SK-N-SH treated with all-trans-retinoic acid at 6 μM for 48 hours (cell line): ENCODE results near the gene BTG1.
A peak's percentile ranks its signal among the peaks of the same experiment; 100 is the strongest.

Experiments
- ATAC-seq: fragments of 200-7000 bp; cut with Tn5 transposase; 3 replicates; pipeline ENCODE4 v1.9.1; 2020; ENCODE audit warnings: mild to moderate bottlenecking, moderate library complexity
- BACH2 ChIP-seq: fragments of 250-450 bp; sonication (Bioruptor Pico); IDR thresholded peaks from 2 replicates; pipeline ENCODE4 v1.9.0; 2021; ENCODE audit warnings: mild to moderate bottlenecking, borderline replicate concordance
- CSDC2 ChIP-seq: fragments of 250-450 bp; sonication (Bioruptor Pico); IDR thresholded peaks from 2 replicates; pipeline ENCODE4 v1.5.0; 2020; ENCODE audit warnings: mild to moderate bottlenecking, moderate library complexity
- GLIS3 ChIP-seq: fragments of 250-450 bp; sonication (Bioruptor Pico); IDR thresholded peaks from 2 replicates; pipeline ENCODE4 v1.5.0; 2020; ENCODE audit warnings: mild to moderate bottlenecking, moderate library complexity
- ISL1 ChIP-seq: fragments of 250-450 bp; sonication (Bioruptor Pico); IDR thresholded peaks from 2 replicates; pipeline ENCODE4 v2.1.2; 2022; ENCODE audit warnings: mild to moderate bottlenecking, moderate library complexity
- OSR1 ChIP-seq: fragments of 250-450 bp; sonication (Bioruptor Pico); IDR thresholded peaks from 2 replicates; pipeline ENCODE4 v1.8.0; 2022; ENCODE audit warnings: moderate library complexity, mild to moderate bottlenecking, inconsistent platforms
- RARB ChIP-seq: fragments of 250-450 bp; sonication (Bioruptor Pico); IDR thresholded peaks from 2 replicates; pipeline ENCODE4 v1.8.0; 2021; ENCODE audit warnings: mild to moderate bottlenecking, moderate library complexity
- SNAI2 ChIP-seq: fragments of 250-450 bp; sonication (Bioruptor Pico); IDR thresholded peaks from 2 replicates; pipeline ENCODE4 v1.5.0; 2020; ENCODE audit warnings: mild to moderate bottlenecking, moderate library complexity
- TCF4 ChIP-seq: fragments of 250-450 bp; sonication (Bioruptor Pico); IDR thresholded peaks from 2 replicates; pipeline ENCODE4 v1.8.0; 2021; ENCODE audit warnings: mild to moderate bottlenecking, moderate library complexity, borderline replicate concordance
- TOX ChIP-seq: fragments of 250-450 bp; sonication (Bioruptor Pico); IDR thresholded peaks from 2 replicates; pipeline ENCODE4 v1.8.0; 2021; ENCODE audit warnings: mild to moderate bottlenecking, moderate library complexity, borderline replicate concordance
- ZC3H10 ChIP-seq: fragments of 250-450 bp; sonication (Bioruptor Pico); IDR thresholded peaks from 2 replicates; pipeline ENCODE4 v1.5.1; 2021; ENCODE audit warnings: mild to moderate bottlenecking, moderate library complexity
- ZNF565 ChIP-seq: fragments of 450-650 bp; formaldehyde crosslinking; conservative IDR thresholded peaks from 2 replicates; pipeline ENCODE4 v1.5.0; 2020; ENCODE audit warnings: low read depth, mild to moderate bottlenecking, moderate library complexity
- ZNF8 ChIP-seq: fragments of 450-650 bp; formaldehyde crosslinking; IDR thresholded peaks from 2 replicates; pipeline ENCODE4 v1.5.0; 2020; ENCODE audit warnings: mild to moderate bottlenecking, moderate library complexity
- TF ChIP-seq, protein P1 (sequence below): fragments of 250-450 bp; sonication (Bioruptor Pico); IDR thresholded peaks from 2 replicates; pipeline ENCODE4 v1.5.1; 2020; ENCODE audit warnings: low read depth, mild to moderate bottlenecking, moderate library complexity
- TF ChIP-seq, protein P2 (sequence below): fragments of 250-450 bp; sonication (Bioruptor Pico); IDR thresholded peaks from 2 replicates; pipeline ENCODE4 v1.5.0; 2020; ENCODE audit warnings: mild to moderate bottlenecking, moderate library complexity
- TF ChIP-seq, protein P3 (sequence below): fragments of 250-450 bp; sonication (Bioruptor Pico); IDR thresholded peaks from 2 replicates; pipeline ENCODE4 v1.8.0; 2020; ENCODE audit warnings: mild to moderate bottlenecking, moderate library complexity, borderline replicate concordance
- TF ChIP-seq, protein P4 (sequence below): fragments of 250-450 bp; sonication (Bioruptor Pico); IDR thresholded peaks from 2 replicates; pipeline ENCODE4 v1.5.1; 2021; ENCODE audit warnings: mild to moderate bottlenecking, moderate library complexity
- TF ChIP-seq, protein P5 (sequence below): fragments of 250-450 bp; sonication (Bioruptor Pico); IDR thresholded peaks from 2 replicates; pipeline ENCODE4 v1.8.0; 2021; ENCODE audit warnings: low read depth, mild to moderate bottlenecking, moderate library complexity, borderline replicate concordance

Gene BTG1, protein sequence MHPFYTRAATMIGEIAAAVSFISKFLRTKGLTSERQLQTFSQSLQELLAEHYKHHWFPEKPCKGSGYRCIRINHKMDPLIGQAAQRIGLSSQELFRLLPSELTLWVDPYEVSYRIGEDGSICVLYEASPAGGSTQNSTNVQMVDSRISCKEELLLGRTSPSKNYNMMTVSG

DNA sequence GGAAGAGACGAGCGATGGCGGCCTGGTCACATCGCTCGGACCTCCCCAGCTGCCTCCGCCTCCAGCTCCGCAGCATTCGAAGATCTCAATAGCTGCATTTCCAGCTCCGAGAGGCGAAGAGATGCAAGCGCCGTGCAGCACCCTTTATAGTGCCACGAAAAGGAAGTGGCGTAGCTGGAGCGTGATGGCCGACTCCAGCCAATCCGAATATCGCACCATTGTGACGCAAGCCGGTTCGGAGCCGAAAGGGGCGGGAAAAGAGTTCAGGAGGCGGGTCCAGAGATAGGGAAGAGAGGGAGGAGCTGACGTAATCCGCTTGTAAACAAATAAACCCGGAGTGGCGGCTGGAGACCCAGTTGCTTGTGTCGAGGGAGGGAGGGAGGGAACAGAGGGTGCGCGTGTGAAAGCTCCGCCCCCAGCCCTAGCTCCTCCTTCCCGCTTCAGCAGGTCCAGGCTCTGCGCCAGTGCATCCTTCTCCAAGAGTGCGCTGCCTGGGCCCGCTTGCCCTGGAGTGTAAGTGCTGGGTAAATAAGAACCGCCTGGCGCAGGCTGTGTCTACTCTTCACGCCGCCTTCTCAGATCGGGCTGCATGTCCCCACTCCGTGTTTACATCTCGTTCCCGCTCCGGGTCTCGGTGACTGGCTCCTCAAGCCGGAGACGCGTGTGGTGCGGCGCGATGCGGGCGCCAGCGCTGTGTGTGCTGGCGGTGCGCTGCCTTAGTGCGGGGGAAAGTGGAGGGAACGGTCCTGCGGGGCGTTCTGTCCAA, at the start of gene BTG1:
Gene BTG1 (minus strand): TSS at position 116 of the 766 bp plus-strand sequence. CDS start 311 bp downstream, outside the sequence.
- TF ChIP-seq TCF4: no peak
- no peak for TF ChIP-seq RARB (CRISPR knock-in tag)
- no peak for TF ChIP-seq BACH2
- TF ChIP-seq GLIS3 (CRISPR knock-in tag): peak; percentile 13; the same call in 1 of the 2 replicates
- TF ChIP-seq, protein P1, sequence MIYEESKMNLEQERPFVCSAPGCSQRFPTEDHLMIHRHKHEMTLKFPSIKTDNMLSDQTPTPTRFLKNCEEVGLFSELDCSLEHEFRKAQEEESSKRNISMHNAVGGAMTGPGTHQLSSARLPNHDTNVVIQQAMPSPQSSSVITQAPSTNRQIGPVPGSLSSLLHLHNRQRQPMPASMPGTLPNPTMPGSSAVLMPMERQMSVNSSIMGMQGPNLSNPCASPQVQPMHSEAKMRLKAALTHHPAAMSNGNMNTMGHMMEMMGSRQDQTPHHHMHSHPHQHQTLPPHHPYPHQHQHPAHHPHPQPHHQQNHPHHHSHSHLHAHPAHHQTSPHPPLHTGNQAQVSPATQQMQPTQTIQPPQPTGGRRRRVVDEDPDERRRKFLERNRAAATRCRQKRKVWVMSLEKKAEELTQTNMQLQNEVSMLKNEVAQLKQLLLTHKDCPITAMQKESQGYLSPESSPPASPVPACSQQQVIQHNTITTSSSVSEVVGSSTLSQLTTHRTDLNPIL (CRISPR knock-in tag): no peak
- peak; percentile 89 for TF ChIP-seq ZNF8 (CRISPR knock-in tag)
- no peak for TF ChIP-seq TOX
- TF ChIP-seq CSDC2 (CRISPR knock-in tag): no peak
- TF ChIP-seq ZC3H10 (CRISPR knock-in tag): 0 out of 2 replicates have a peak, but pooled peaks have one; percentile 18
- no peak for TF ChIP-seq ISL1 (CRISPR knock-in tag)
- TF ChIP-seq, protein P2, sequence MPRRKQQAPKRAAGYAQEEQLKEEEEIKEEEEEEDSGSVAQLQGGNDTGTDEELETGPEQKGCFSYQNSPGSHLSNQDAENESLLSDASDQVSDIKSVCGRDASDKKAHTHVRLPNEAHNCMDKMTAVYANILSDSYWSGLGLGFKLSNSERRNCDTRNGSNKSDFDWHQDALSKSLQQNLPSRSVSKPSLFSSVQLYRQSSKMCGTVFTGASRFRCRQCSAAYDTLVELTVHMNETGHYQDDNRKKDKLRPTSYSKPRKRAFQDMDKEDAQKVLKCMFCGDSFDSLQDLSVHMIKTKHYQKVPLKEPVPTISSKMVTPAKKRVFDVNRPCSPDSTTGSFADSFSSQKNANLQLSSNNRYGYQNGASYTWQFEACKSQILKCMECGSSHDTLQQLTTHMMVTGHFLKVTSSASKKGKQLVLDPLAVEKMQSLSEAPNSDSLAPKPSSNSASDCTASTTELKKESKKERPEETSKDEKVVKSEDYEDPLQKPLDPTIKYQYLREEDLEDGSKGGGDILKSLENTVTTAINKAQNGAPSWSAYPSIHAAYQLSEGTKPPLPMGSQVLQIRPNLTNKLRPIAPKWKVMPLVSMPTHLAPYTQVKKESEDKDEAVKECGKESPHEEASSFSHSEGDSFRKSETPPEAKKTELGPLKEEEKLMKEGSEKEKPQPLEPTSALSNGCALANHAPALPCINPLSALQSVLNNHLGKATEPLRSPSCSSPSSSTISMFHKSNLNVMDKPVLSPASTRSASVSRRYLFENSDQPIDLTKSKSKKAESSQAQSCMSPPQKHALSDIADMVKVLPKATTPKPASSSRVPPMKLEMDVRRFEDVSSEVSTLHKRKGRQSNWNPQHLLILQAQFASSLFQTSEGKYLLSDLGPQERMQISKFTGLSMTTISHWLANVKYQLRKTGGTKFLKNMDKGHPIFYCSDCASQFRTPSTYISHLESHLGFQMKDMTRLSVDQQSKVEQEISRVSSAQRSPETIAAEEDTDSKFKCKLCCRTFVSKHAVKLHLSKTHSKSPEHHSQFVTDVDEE (CRISPR knock-in tag): no peak; the same call in 1 of the 2 replicates
- TF ChIP-seq, protein P3, sequence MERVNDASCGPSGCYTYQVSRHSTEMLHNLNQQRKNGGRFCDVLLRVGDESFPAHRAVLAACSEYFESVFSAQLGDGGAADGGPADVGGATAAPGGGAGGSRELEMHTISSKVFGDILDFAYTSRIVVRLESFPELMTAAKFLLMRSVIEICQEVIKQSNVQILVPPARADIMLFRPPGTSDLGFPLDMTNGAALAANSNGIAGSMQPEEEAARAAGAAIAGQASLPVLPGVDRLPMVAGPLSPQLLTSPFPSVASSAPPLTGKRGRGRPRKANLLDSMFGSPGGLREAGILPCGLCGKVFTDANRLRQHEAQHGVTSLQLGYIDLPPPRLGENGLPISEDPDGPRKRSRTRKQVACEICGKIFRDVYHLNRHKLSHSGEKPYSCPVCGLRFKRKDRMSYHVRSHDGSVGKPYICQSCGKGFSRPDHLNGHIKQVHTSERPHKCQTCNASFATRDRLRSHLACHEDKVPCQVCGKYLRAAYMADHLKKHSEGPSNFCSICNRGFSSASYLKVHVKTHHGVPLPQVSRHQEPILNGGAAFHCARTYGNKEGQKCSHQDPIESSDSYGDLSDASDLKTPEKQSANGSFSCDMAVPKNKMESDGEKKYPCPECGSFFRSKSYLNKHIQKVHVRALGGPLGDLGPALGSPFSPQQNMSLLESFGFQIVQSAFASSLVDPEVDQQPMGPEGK (CRISPR knock-in tag): no peak
- TF ChIP-seq, protein P4, sequence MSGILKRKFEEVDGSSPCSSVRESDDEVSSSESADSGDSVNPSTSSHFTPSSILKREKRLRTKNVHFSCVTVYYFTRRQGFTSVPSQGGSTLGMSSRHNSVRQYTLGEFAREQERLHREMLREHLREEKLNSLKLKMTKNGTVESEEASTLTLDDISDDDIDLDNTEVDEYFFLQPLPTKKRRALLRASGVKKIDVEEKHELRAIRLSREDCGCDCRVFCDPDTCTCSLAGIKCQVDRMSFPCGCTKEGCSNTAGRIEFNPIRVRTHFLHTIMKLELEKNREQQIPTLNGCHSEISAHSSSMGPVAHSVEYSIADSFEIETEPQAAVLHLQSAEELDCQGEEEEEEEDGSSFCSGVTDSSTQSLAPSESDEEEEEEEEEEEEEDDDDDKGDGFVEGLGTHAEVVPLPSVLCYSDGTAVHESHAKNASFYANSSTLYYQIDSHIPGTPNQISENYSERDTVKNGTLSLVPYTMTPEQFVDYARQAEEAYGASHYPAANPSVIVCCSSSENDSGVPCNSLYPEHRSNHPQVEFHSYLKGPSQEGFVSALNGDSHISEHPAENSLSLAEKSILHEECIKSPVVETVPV: no peak
- peak; percentile 80 for ATAC-seq

DNA sequence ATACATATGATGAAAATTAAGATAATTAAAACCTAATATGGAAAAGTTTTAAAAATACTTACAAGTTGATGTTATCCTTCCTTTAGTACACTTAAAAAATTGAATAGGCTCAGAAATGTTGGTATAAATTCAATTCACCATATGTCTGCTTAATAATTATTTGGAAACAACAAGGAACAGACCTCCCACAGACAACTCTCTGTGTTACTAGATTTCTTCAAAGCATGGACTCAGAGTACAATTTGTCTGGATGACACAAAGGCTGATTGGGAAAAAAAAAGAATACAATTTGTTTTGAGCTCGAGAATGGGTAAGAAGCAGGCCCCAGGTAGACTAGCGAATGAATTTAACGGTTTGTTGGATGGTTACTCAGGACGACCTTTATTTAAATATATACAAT, 48.9 kb upstream of the BTG1 start:
- no peak for ATAC-seq
- TF ChIP-seq ZNF565 (CRISPR knock-in tag) (no peak), CSDC2 (CRISPR knock-in tag) (no peak), RARB (CRISPR knock-in tag) (no peak), SNAI2 (CRISPR knock-in tag) (no peak), ISL1 (CRISPR knock-in tag) (no peak), OSR1 (no peak), ZNF8 (CRISPR knock-in tag) (no peak)
- TF ChIP-seq, protein P2 (CRISPR knock-in tag): no peak
- TF ChIP-seq, protein P5, sequence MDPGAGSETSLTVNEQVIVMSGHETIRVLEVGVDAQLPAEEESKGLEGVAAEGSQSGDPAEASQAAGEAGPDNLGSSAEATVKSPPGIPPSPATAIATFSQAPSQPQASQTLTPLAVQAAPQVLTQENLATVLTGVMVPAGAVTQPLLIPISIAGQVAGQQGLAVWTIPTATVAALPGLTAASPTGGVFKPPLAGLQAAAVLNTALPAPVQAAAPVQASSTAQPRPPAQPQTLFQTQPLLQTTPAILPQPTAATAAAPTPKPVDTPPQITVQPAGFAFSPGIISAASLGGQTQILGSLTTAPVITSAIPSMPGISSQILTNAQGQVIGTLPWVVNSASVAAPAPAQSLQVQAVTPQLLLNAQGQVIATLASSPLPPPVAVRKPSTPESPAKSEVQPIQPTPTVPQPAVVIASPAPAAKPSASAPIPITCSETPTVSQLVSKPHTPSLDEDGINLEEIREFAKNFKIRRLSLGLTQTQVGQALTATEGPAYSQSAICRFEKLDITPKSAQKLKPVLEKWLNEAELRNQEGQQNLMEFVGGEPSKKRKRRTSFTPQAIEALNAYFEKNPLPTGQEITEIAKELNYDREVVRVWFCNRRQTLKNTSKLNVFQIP (CRISPR knock-in tag): no peak
- TF ChIP-seq, protein P4: no peak
- TF ChIP-seq, protein P1 (CRISPR knock-in tag): no peak
- TF ChIP-seq, all 23 proteins: peak for 0
